Measurements from ENCODE around the gene TPM3. TPM values are rescaled to one million over a fixed set of nuclear protein-coding genes. Genes with fewer than 3 reads are reported as not detected.

The TPM3 gene
- total and polyA plus RNA-seq, 8 donors, result 32.7 to 364 (median 209) TPM

DNA sequence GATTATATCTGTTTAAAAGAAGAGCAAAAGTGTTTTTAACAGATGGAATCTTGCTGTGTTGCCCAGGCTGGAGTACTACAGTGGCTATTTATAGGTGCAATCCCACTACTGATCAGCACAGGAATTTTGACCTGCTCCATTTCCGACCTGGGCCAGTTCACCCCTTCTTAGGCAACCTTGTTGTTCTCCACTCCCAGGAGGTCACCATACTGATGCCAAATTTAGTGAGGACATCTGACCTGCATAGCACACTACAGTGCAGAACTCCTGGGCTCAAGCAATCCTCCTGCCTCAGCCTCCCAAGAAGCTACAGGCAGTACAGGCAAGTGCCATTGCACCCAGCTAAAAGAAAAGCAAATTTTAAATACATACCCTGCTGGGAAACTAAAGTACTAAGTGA, 25.7 kb downstream of the TPM3 start:
- TF ChIP-seq, protein P1, sequence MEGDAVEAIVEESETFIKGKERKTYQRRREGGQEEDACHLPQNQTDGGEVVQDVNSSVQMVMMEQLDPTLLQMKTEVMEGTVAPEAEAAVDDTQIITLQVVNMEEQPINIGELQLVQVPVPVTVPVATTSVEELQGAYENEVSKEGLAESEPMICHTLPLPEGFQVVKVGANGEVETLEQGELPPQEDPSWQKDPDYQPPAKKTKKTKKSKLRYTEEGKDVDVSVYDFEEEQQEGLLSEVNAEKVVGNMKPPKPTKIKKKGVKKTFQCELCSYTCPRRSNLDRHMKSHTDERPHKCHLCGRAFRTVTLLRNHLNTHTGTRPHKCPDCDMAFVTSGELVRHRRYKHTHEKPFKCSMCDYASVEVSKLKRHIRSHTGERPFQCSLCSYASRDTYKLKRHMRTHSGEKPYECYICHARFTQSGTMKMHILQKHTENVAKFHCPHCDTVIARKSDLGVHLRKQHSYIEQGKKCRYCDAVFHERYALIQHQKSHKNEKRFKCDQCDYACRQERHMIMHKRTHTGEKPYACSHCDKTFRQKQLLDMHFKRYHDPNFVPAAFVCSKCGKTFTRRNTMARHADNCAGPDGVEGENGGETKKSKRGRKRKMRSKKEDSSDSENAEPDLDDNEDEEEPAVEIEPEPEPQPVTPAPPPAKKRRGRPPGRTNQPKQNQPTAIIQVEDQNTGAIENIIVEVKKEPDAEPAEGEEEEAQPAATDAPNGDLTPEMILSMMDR (IDR thresholded peaks at IDR 0.05), result no peak
- TF ChIP-seq POLR2AphosphoS5 (IDR thresholded peaks at IDR 0.05) (no peak), POLR2A (IDR thresholded peaks at IDR 0.05) (no peak), EP300 (IDR thresholded peaks at IDR 0.05) (no peak)
- Histone ChIP-seq H3K36me3 (peaks cover 86 to 100% (median 100%) of the 10 kb centered on the region in 4 donors), H3K9me3 (no peaks in the 10 kb centered on the region), H3K27ac (no peak overlapping the region), H3K27me3 (no peaks in the 10 kb centered on the region), H3K4me1 (no peaks in the 10 kb centered on the region), H3K4me3 (no peak overlapping the region)
- intact Hi-C loops (cut with DNase I; ENCODE audit: low total_unique reads), result no loop called here
- 88 to 100% (median 93%) methylated on average over 1 of the region's 1 CpG for WGBS, 5 donors
- DNase-seq, result no peak

DNA sequence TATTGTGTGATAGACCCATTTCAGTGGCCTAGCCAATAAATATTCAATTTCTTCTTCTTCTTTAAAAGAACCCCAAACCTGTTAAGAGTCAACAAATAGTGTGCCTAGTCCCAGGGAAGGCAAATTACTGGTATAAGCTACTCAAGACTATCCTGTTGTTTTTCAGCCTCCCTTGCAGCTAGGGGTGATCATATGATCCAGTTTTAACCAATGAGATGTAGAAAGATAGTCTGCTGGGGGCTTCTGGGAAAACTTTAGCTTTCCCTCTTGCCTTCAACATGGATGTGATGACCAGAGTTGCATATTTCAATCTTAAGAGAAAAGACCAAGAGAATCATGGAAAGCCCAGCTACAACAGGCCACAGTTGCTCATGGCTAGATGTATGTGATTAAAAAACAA, 32.3 kb downstream of the TPM3 start:
- H3K9me3 ChIP-seq, result no peaks in the 10 kb centered on the region
- intact Hi-C loops (cut with DNase I; ENCODE audit: low total_unique reads), result no loop called here
- H3K4me3 ChIP-seq, result no peak overlapping the region
- no peak for DNase-seq
- H3K36me3 ChIP-seq, result peaks cover 54 to 96% (median 91%) of the 10 kb centered on the region in 4 donors
- H3K27me3 ChIP-seq, result no peaks in the 10 kb centered on the region
- no peak for TF ChIP-seq POLR2AphosphoS5 (IDR thresholded peaks at IDR 0.05)
- TF ChIP-seq POLR2A (IDR thresholded peaks at IDR 0.05), result no peak
- no peak for TF ChIP-seq EP300 (IDR thresholded peaks at IDR 0.05)
- TF ChIP-seq, protein P1 (IDR thresholded peaks at IDR 0.05), result no peak
- peaks cover 8 to 50% (median 26%) of the 10 kb centered on the region in 4 donors for H3K4me1 ChIP-seq
- no peak overlapping the region for H3K27ac ChIP-seq

DNA sequence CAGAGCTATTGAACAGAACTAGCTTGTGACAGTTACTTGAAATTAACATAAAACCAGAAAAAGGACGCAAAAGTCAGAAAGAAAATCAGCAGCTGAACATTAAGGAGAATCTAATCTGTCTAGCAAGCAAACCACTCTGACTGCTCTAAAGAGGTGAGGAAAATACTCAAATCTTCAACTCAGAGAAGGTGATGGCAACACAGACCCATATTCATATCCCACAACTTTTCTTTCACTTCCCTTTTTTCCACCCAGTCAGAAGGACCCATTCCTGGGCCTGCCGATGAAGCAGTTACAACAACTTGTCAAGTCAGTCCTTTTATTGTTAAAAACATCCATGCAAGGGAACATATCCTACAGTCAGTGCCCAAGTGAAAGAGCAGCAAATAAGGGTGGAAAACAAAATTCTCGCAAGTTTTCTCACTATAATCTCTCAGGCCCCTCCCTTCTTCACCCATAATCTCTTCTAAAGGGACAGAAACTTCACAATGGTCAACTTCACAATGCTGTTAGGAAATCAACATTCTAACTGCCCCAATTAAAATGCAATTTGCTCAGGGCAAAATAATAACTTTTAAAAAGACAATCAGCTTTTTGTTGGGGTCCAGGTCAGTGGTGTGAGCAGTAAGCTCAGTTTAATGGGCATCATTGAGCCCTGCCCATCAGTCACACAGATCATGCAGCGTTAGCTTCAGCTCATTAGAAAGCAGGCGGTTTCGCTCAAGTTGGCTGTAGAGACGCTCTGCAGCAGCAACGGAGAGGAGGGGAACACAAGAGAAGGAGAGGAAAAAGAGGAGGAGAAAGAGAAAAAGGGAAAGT, 33.4 kb downstream of the TPM3 start:
- no peak for TF ChIP-seq POLR2A (IDR thresholded peaks at IDR 0.05)
- TF ChIP-seq, protein P1 (IDR thresholded peaks at IDR 0.05), result no peak
- TF ChIP-seq EP300 (IDR thresholded peaks at IDR 0.05), result no peak
- no peak for TF ChIP-seq POLR2AphosphoS5 (IDR thresholded peaks at IDR 0.05)
- no peaks in the 10 kb centered on the region for H3K27me3 ChIP-seq
- intact Hi-C loops (cut with DNase I; ENCODE audit: low total_unique reads), result no loop called here
- H3K9me3 ChIP-seq, result no peaks in the 10 kb centered on the region
- WGBS, 5 donors, result 82 to 87% (median 85%) methylated on average over 8 of the region's 8 CpGs
- H3K4me1 ChIP-seq, result peaks cover 8 to 53% (median 27%) of the 10 kb centered on the region in 4 donors
- H3K4me3 ChIP-seq, result no peak overlapping the region
- DNase-seq, result no peak
- H3K27ac ChIP-seq, result peak overlapping the region in 2 of 5 donors; percentile 30 to 63
- peaks cover 44 to 86% (median 81%) of the 10 kb centered on the region in 4 donors for H3K36me3 ChIP-seq

DNA sequence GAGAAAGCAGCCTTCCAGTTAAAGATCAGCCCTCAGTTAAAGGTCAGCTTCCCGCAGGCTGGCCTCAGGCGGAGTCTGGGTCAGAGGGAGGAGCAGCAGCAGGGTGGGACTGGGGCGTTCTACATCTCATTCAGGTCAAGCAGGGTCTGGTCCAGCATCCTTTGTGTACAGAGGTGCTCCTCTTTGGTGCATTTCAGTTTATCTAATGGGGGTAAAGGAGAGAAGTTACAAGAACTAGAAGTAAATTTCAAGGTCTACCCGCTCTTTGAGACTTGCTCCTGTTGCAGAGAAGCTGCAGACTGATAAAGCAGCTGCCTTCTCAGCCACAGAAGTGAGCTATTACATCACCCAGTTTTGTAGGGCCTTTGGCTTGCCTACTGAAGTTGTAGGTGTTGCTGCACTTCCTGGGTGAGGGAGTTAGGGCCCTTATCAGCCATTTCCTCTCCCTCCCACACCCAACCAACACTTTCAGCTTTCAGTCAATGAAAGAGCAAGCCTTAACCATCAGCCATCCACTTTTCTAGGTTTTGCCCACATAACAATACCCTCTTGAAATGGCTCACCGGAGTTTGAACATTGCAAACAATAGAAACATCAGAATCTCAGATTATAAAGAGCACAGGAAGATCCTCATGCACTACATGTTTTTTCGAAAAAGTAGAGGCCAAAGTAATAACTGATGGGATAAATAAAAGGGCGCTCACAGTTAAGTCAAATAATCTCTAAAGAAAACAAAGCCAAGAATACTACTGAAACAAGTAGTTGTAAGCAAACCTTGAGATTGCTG, 34.2 kb downstream of the TPM3 start:
- Histone ChIP-seq H3K9me3 (no peaks in the 10 kb centered on the region), H3K4me3 (no peak overlapping the region), H3K27me3 (no peaks in the 10 kb centered on the region), H3K36me3 (peaks cover 41 to 78% (median 73%) of the 10 kb centered on the region in 4 donors), H3K4me1 (peaks cover 8 to 53% (median 27%) of the 10 kb centered on the region in 4 donors), H3K27ac (peak overlapping the region in 4 of 5 donors; percentile 30 to 65 (median 60))
- peak in 2 of 3 donors; percentile 33 to 70 for TF ChIP-seq POLR2AphosphoS5 (IDR thresholded peaks at IDR 0.05)
- TF ChIP-seq POLR2A (IDR thresholded peaks at IDR 0.05), result no peak
- no peak for TF ChIP-seq EP300 (IDR thresholded peaks at IDR 0.05)
- 36 to 49% (median 47%) methylated on average over 7 of the region's 7 CpGs for WGBS, 5 donors
- intact Hi-C loops (cut with DNase I; ENCODE audit: low total_unique reads), result no loop called here
- peak; percentile 29 to 84 for DNase-seq

Measured in stomach (tissue), 9 donors.